K562 (cell line): Measurements from ENCODE around the gene KIF26A. TPM values are rescaled to one million over a fixed set of nuclear protein-coding genes. Genes with fewer than 3 reads are reported as not detected.

ENCODE experiments used
- ATAC-seq: fragments of 200-7000 bp; cut with Tn5 transposase; 3 replicates; pipeline ENCODE4 v1.9.1; 2020; ENCODE audit warnings: moderate library complexity
- BruUV-seq: library from RNA; stranded (reverse); fragments of 400-500 nt; replicated peaks from 2 replicates; lab custom pipeline; 2021; lab: Mats Ljungman, UMichigan
- CTCF ChIA-PET: fragments of 300-600 bp; formaldehyde crosslinking; extraction: SDS; loops from one replicate; lab custom pipeline; 2021; ENCODE audit warnings: low intra/inter-chr PET ratio; lab: Yijun Ruan, JAX
- POLR2A ChIA-PET: fragments of 300-600, 350-650 bp; sonication (Branson Sonifier 250); formaldehyde crosslinking; extraction: SDS; loops from one replicate; lab custom pipeline; 2021; ENCODE audit warnings: antibody characterized with exemption, inconsistent platforms; lab: Yijun Ruan, JAX
- DNase-seq, 4 experiments: peaks; one replicate each; pipeline versions ENCODE4 v3.0.0 to v3.0.0-alpha.2; 2011 to 2018; ENCODE audit warnings: low spot score in 3 of 4, mixed read lengths in 3 of 4; ENCODE audit errors: extremely low read depth in 1 of 4
- FAIRE-seq: peaks from 2 replicates; lab custom pipeline; 2011; peaks lifted over from hg19 to GRCh38; lab: Jason Lieb, UNC
- H2AFZ ChIP-seq: 2 replicates; pipeline ENCODE4 v1.6.0; 2011; ENCODE audit warnings: low read depth, low read length, control low read depth, inconsistent platforms
- H3K27ac ChIP-seq: fragments of 200-600 bp; 3 replicates; pipeline ENCODE4 v1.8.0; 2011; ENCODE audit warnings: low read depth, mild to moderate bottlenecking, control low read depth, inconsistent platforms, low read length, moderate library complexity, mixed read lengths; ENCODE audit errors: extremely low read depth
- H3K27me3 ChIP-seq, 2 experiments: fragments of 300-600 bp in 1 of 2; 2 replicates in 1 of 2; 3 replicates in 1 of 2; pipeline versions ENCODE4 v1.6.0 to v1.8.0; 2011; ENCODE audit warnings: inconsistent platforms in 2 of 2, low read length in 2 of 2, mild to moderate bottlenecking in 1 of 2, mixed read lengths in 1 of 2, moderate library complexity in 1 of 2; ENCODE audit not compliant: control insufficient read depth in 2 of 2, insufficient read depth in 2 of 2
- H3K36me3 ChIP-seq: fragments of 300-600 bp; 3 replicates; pipeline ENCODE4 v1.8.0; 2011; ENCODE audit warnings: mild to moderate bottlenecking, low read length, inconsistent platforms; ENCODE audit not compliant: control insufficient read depth, insufficient read depth
- H3K4me1 ChIP-seq, 2 experiments: fragments of 200-600 bp in 1 of 2; replicated peaks in 1 of 2; 2 replicates in 1 of 2; 3 replicates in 1 of 2; pipeline versions ENCODE4 v1.5.1 to v1.8.0; 2011; ENCODE audit warnings: inconsistent platforms in 2 of 2, low read length in 2 of 2, mild to moderate bottlenecking in 1 of 2, mixed read lengths in 1 of 2, moderate library complexity in 1 of 2; ENCODE audit not compliant: control insufficient read depth in 2 of 2, insufficient read depth in 2 of 2
- H3K4me2 ChIP-seq: 2 replicates; pipeline ENCODE4 v1.6.1; 2011; ENCODE audit warnings: low read length, control low read depth, inconsistent platforms, mixed read lengths; ENCODE audit not compliant: insufficient read depth
- H3K4me3 ChIP-seq: fragments of 200-600 bp; sonication (generic), shearing (Covaris generic); 2 replicates; pipeline ENCODE4 v1.5.1; 2016; ENCODE audit warnings: control low read depth, inconsistent platforms
- H3K79me2 ChIP-seq: fragments of 200-600 bp; 3 replicates; pipeline ENCODE4 v1.8.0; 2011; ENCODE audit warnings: low read length, inconsistent platforms; ENCODE audit not compliant: control insufficient read depth, insufficient read depth
- H3K9ac ChIP-seq, 2 experiments: 2 replicates each; pipeline versions ENCODE4 v1.6.0 to v1.6.1; 2011; ENCODE audit warnings: low read depth in 2 of 2, low read length in 2 of 2, control low read depth in 1 of 2, inconsistent platforms in 1 of 2, mild to moderate bottlenecking in 1 of 2, mixed read lengths in 1 of 2; ENCODE audit not compliant: insufficient read depth in 1 of 2
- H3K9me1 ChIP-seq: one replicate; pipeline ENCODE4 v1.6.0; 2011; ENCODE audit warnings: inconsistent platforms, mild to moderate bottlenecking, low read length, moderate library complexity; ENCODE audit not compliant: control insufficient read depth, insufficient read depth
- H3K9me3 ChIP-seq: replicated peaks from 2 replicates; pipeline ENCODE4 v1.5.1; 2011; ENCODE audit warnings: low read depth, low read length, inconsistent platforms; ENCODE audit not compliant: control insufficient read depth, insufficient read depth
- H4K20me1 ChIP-seq: replicated peaks from 2 replicates; pipeline ENCODE4 v1.6.1; 2011; ENCODE audit warnings: low read length, inconsistent platforms, mixed read lengths; ENCODE audit not compliant: control insufficient read depth, insufficient read depth
- ZC3H4 ChIP-seq: sonication (generic); formaldehyde crosslinking; IDR thresholded peaks from 2 replicates; pipeline ENCODE4 v1.9.0; 2021; ENCODE audit warnings: missing genetic modification reagents, borderline replicate concordance
- WGBS: fragments of 100-300 bp; shearing (Covaris generic); methylation state at CpG from one replicate; pipeline ENCODE4 v1.1.6; 2016; ENCODE audit warnings: low coverage, mixed read lengths; ENCODE audit not compliant: insufficient coverage; ENCODE audit errors: missing lambda C conversion rate; 5-methylcytosine and 5-hydroxymethylcytosine counted together
- in situ Hi-C: fragments of 300-500 bp; cut with MboI; formaldehyde crosslinking; loops from 4 replicates; pipeline ENCODE4 v1.15.0; 2018; ENCODE audit warnings: inconsistent platforms, mixed read lengths
- intact Hi-C: fragments of 100-400 bp; cut with micrococcal nuclease; formaldehyde crosslinking; loops from 2 replicates; pipeline ENCODE4 v1.14.2; 2022
- polyA plus RNA-seq, 8 experiments: library from polyadenylated mRNA; depleted of rRNA in 4 of 8; stranded (reverse) in 5 of 8; unstranded in 3 of 8; fragments of >200 nt; fragmentation: Nextera tagmentation in 2 of 8; fragmentation: Illumina TruSeq in 1 of 8; extraction: Ambion mirVana in 2 of 8; extraction: Trizol in 1 of 8; gene quantifications; 2 replicates each; pipeline versions ENCODE4 v1.2.1 to v1.2.3, GENCODE V29; 2011 to 2014; ENCODE audit warnings: inconsistent platforms in 1 of 8, missing spikeins in 1 of 8
- total RNA-seq, 7 experiments: library from RNA; depleted of rRNA in 6 of 7; stranded (reverse); fragments of >200 nt in 6 of 7; fragmentation: Illumina TruSeq in 2 of 7; extraction: Trizol in 2 of 7; gene quantifications; 2 replicates each; pipeline versions ENCODE4 v1.2.1 to v1.2.3, GENCODE V29; 2011 to 2021; ENCODE audit warnings: low replicate concordance in 1 of 7
- TF ChIP-seq, protein P1 (sequence below): fragments of 450-650 bp; IDR thresholded peaks from 2 replicates; pipeline ENCODE4 v1.7.1; 2018; ENCODE audit warnings: mild to moderate bottlenecking, low read depth; ENCODE audit not compliant: partially characterized antibody

KIF26A gene
- total and polyA plus RNA-seq, 9 of the 15 experiments (the other 6 are each of a cell fraction or from before 2014, with no cell fraction given) = 0.04 TPM; not detected in 8

DNA sequence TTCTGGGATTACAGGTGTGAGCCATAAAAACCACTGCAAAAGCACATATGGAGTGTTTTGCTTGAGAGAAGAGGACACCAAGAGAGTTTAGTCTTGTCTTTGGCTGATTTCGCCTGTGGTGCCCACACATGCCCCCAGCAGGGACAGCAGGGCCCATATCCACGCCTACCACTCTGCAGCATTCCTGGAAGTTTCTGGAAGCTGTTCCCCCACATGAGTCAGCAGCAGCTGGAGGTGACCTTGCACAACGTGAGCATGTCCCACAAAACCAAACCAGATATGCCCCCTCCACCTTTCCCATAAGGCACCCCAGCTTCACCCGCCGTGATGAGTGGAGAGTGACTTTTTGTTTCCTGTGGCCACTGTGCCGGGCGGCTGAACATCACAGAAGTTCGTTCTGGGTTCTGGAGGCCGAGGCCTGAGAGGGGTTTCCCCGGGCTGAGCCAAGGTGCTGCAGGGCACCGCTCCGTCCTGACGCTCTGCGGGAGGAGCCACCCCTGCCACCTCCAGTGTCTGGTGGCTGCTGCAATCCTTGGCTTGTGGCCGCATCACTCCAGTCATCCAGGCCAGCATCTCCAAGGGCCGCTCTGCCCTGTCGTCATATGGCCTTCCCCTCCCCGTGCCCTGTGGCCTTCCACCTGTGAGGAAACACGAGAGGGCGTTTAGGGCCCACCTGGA, 48.2 kb upstream of the KIF26A start:
- CTCF ChIA-PET = no interaction called here

More for the DNA sequence above, 48.2 kb upstream of the KIF26A start:
- TF ChIP-seq ZC3H4 (CRISPR knock-in tag) = no peak
- TF ChIP-seq, protein P1, sequence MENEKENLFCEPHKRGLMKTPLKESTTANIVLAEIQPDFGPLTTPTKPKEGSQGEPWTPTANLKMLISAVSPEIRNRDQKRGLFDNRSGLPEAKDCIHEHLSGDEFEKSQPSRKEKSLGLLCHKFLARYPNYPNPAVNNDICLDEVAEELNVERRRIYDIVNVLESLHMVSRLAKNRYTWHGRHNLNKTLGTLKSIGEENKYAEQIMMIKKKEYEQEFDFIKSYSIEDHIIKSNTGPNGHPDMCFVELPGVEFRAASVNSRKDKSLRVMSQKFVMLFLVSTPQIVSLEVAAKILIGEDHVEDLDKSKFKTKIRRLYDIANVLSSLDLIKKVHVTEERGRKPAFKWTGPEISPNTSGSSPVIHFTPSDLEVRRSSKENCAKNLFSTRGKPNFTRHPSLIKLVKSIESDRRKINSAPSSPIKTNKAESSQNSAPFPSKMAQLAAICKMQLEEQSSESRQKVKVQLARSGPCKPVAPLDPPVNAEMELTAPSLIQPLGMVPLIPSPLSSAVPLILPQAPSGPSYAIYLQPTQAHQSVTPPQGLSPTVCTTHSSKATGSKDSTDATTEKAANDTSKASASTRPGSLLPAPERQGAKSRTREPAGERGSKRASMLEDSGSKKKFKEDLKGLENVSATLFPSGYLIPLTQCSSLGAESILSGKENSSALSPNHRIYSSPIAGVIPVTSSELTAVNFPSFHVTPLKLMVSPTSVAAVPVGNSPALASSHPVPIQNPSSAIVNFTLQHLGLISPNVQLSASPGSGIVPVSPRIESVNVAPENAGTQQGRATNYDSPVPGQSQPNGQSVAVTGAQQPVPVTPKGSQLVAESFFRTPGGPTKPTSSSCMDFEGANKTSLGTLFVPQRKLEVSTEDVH = no peak
- TF ChIP-seq, all 486 proteins: peak for 0
- Histone ChIP-seq H2AFZ (no peak overlapping the region), H3K4me3 (no peak overlapping the region), H3K27ac (no peak overlapping the region), H3K36me3 (no peaks in the 10 kb centered on the region), H3K4me1 (peaks cover 0 to 31% of the 10 kb centered on the region in 2 experiments; a peak in 2 of 5 replicates), H3K9me3 (no peaks in the 10 kb centered on the region), H3K79me2 (no peaks in the 10 kb centered on the region), H3K9me1 (no peaks in the 10 kb centered on the region), H3K4me2 (no peak overlapping the region), H3K27me3 (peaks cover 0 to 23% of the 10 kb centered on the region in 2 experiments; a peak in 2 of 5 replicates), H4K20me1 (no peaks in the 10 kb centered on the region), H3K9ac (no peak overlapping the region)
- no peak for DNase-seq
- in situ Hi-C loops = no loop called here
- no peak for ATAC-seq
- no peak for FAIRE-seq
- intact Hi-C loops = loop anchor here (5.0 kb wide), 1 partner anchor 472 kb away; no protein-coding TSS in a partner anchor
- WGBS = 1% methylated on average over 15 of the region's 20 CpGs
- POLR2A ChIA-PET = no interaction called here
- no TSS peak for BruUV-seq
